Limb (tissue), 2 donors: ENCODE data around the gene CNBD2.
A peak's percentile ranks its signal among the peaks of the same experiment; 100 is the strongest.
"Not testable (repeated sequence)": the region's sequence is repeated elsewhere in the genome, so short reads cannot be mapped to it uniquely, and the experiment has no call there.

Experiments used
- DNase-seq, 2 donors: peaks; one replicate each; pipeline ENCODE4 v3.0.0-alpha.2; 2016; ENCODE audit errors: extremely low spot score in 2 of 2

Gene CNBD2

GRCh38 chr20:36061754-36062153 is 93.4 kb downstream of the CNBD2 start:
- no peak for DNase-seq

- no peak for DNase-seq
Observed at GRCh38 chr20:36062799-36063198, 94.4 kb downstream of the CNBD2 start.

GRCh38 chr20:36063916-36064657 is 95.7 kb downstream of the CNBD2 start:
- DNase-seq, result no peak

GRCh38 chr20:36064658-36065426 is 96.5 kb downstream of the CNBD2 start:
- DNase-seq, result peak; percentile 87 to 98

- DNase-seq, result no peak
Observed at GRCh38 chr20:36065427-36065998, 97.1 kb downstream of the CNBD2 start.

- DNase-seq, result no peak
Observed at GRCh38 chr20:36066777-36067176, 98.4 kb downstream of the CNBD2 start.

- not testable (repeated sequence) for DNase-seq
Observed at GRCh38 chr20:36068526-36068925, 100.1 kb downstream of the CNBD2 start.

GRCh38 chr20:36070451-36070850 is 102.1 kb downstream of the CNBD2 start:
- peak in 1 of 2 donors; percentile 57 for DNase-seq

- no peak for DNase-seq
Observed at GRCh38 chr20:36071848-36072247, 103.5 kb downstream of the CNBD2 start.

- no peak for DNase-seq
Observed at GRCh38 chr20:36074983-36075382, 106.6 kb downstream of the CNBD2 start.

- DNase-seq, result not testable (repeated sequence)
Observed at GRCh38 chr20:36077762-36078161, 109.4 kb downstream of the CNBD2 start.

GRCh38 chr20:36079486-36079885 is 111.1 kb downstream of the CNBD2 start:
- no peak for DNase-seq

- DNase-seq, result not testable (repeated sequence)
Observed at GRCh38 chr20:36079984-36080383, 111.6 kb downstream of the CNBD2 start.
